GM18507 (cell line): ENCODE results near the gene KRTAP22-2.

Source experiments
- DNase-seq: peaks from one replicate; pipeline ENCODE4 v3.0.0; 2011; ENCODE audit warnings: low read depth; ENCODE audit not compliant: insufficient read length; ENCODE audit errors: extremely low spot score
- FAIRE-seq: peaks from 2 replicates; lab custom pipeline; 2011; peaks lifted over from hg19 to GRCh38; lab: Jason Lieb, UNC

The KRTAP22-2 gene

GRCh38 chr21:30590297-30590696 lies at the start of gene KRTAP22-2:
KRTAP22-2 (minus strand) TSS chr21:30590397.
- DNase-seq (no peak), FAIRE-seq (no peak)

DNA sequence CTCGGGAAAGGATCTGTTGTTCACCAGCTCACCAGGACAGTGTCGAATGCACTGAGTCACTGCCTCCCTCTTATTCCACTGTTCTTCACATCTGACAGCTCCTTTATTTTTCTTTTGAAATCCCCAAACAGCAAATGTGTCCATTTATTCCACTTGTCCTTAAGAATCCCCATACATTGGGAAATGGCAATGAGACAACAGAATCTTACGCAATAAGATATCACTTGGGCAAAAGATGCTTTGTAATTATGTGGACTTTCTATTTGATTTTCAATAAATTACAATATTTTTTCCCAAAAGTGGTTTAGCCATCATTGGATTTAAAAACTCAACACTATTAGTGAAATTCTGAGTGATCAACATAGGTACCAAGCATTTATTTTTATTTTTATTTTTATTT lies 48.5 kb upstream of the KRTAP22-2 start:
- FAIRE-seq (no peak), DNase-seq (no peak)

- no peak for FAIRE-seq
- DNase-seq: no peak
Observed at GRCh38 chr21:30634906-30635305, 44.7 kb upstream of the KRTAP22-2 start, which contains the start of gene KRTAP20-2. KRTAP20-2 (plus strand) TSS chr21:30635206; CDS start chr21:30635264, 58 bp downstream.

DNA sequence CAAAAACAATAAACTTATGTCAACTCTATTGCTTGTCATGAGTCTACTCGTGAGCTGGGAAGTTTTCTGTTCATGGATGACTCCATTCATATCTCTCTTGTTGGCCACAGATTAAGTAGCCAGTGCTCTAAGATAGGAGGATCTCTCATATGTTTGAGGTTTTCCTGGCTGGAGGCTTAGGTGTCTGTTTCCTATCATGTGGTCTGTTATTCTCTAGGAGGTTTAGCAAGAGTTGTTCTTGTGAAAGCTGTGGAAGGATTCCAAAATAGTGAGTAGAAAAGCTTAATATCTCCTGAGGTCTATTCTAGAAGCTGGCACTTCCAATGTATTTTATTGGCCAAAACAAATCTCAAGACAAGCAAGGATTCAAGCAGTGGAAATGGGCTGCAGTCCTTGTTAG lies 39.0 kb upstream of the KRTAP22-2 start:
- DNase-seq: no peak
- no peak for FAIRE-seq

- no peak for FAIRE-seq
Observed at GRCh38 chr21:30628109-30628508, 37.9 kb upstream of the KRTAP22-2 start.

DNA sequence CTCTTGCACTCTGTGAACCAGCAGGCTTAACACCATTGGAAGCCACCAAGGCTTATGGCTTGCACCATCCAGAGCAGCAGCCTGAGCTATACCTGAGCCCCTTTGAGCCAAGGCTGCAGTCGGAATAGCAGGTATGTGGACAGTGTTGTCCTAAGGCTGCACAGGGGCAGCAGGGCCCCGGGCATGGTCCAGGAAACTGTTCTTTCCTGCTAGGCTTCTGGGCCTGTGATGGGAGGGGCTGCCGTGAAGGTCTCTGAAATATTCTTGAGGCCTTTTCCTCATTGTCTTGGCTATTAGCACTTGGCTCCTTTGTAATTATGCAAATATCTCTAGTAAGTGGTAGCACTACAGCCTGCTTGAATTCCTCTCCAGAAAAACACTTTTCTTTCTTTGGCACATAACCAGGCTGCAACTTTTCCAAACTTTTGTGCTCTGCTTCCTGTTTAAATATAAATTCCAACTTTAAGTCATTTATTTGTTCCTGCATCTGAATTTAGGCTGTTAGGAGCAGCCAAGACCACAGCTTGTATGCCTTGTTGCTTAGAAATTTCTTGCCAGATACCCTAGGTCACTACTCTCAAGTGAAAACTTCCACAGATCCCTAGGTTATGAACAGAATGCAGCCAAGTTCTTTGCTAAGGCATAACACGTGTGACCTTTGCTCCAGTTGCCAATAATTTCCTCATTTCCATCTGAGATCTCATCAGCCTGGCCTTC lies 35.4 kb upstream of the KRTAP22-2 start:
- FAIRE-seq (no peak), DNase-seq (no peak)

More at GRCh38 chr21:30628109-30628508, 37.9 kb upstream of the KRTAP22-2 start:
- DNase-seq: no peak

- no peak for FAIRE-seq
- no peak for DNase-seq
Observed at GRCh38 chr21:30623362-30623761, 33.2 kb upstream of the KRTAP22-2 start.

- FAIRE-seq (no peak), DNase-seq (no peak)
Observed at GRCh38 chr21:30620522-30620921, 30.3 kb upstream of the KRTAP22-2 start, which contains the start of gene KRTAP20-4. KRTAP20-4 (plus strand) TSS chr21:30620627.

DNA sequence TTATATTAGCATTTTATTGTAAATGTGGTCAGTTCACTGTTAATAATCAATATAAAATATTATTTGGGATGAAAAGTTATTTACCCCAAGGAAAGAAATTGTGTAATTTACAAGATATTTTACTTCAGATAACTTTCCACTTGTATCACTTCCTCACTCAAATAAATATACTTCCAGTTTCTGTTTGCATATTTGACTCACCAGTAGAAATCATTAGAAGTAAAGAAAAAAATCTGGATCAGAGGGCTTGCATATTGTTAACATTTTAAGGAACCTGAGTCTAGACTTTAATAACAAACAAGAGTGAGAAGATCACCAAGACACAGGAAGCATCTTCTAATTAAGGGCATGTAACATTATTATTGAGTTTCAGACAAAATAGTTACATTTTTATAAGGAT lies 29.9 kb upstream of the KRTAP22-2 start:
- DNase-seq (no peak), FAIRE-seq (no peak)

DNA sequence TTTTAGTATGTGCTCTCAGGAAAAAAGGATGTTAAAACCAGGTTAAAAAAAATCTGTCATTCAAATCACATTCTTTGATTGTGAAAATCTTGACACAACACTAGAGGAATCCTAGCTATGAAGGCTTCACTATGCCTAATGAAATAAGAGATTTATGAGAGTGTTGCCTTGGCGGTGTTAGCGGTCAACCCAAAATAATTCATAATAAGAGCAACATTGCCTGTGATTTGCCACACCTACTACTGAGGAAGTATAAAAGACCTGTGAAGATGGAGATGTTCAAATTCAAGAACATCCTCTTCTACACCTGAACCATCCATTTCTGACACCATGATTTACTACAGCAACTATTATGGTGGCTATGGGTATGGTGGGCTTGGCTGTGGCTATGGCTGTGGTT lies 25.9 kb upstream of the KRTAP22-2 start, which contains the start of gene KRTAP20-1:
Gene KRTAP20-1, plus strand, starts transcription at position 301 of the 400 bp plus-strand sequence. Its CDS starts 30 bp downstream, at position 331.
- FAIRE-seq (no peak), DNase-seq (no peak)

DNA sequence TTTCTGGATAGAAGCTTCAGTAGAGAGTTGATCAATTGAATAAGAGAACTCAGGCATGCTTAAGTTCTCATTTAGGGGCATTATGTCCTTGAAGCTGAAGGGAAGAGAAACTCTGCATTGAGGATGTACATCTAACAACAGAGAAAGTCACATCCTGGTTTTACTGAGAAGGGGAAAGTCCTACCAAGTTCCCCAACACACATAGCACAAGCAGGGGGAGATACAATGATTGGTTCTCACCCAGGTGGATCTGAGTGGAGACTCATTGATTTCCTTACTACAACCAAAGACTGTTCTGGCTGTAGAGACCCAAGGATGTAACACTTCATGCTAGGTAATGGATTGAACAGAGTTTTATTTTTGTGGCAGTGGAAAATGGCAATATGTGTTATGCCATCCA lies 25.0 kb upstream of the KRTAP22-2 start:
- DNase-seq (no peak), FAIRE-seq (no peak)

DNA sequence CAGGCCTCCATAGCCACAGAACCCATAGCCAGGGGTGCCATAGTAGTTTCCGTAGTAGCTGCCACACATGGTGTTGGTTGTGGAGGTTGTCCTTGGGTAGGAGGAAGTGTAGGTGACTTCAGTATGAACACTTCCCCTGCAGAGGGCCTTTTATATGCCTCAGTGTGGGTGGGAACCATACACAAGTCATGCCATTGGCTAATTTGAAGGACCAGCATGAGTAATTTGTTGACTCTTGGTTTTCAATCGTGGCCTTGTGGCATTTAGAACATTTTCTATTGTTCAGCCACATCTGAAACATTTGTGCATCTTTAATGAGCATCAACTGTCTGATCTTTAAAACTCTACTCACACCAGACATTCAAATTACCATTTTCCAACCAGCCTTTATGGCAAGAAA lies 23.6 kb upstream of the KRTAP22-2 start, which contains the start of gene KRTAP6-1:
Gene KRTAP6-1, minus strand, starts transcription at position 95 of the 400 bp plus-strand sequence. Its CDS starts 26 bp downstream, at position 69.
- FAIRE-seq: no peak
- DNase-seq: no peak

DNA sequence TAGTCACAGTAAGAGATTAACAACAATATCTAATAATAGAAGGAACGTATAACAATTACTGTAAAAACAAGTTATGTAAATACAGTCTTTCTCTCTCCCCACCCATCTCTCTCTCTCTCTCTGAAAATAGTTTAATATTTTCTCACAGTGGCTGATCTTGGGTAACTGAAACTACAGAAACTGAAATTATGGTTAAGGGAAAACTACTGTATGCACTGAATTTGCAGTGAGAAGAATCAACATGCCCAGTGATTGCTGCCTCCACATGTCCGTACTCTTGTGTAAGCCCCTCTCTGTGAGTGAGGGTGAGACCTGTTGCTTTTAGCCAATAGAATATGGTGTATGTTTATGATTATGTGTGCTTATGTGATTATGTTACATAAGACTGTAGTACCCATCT lies 21.9 kb upstream of the KRTAP22-2 start:
- FAIRE-seq: no peak
- no peak for DNase-seq

DNA sequence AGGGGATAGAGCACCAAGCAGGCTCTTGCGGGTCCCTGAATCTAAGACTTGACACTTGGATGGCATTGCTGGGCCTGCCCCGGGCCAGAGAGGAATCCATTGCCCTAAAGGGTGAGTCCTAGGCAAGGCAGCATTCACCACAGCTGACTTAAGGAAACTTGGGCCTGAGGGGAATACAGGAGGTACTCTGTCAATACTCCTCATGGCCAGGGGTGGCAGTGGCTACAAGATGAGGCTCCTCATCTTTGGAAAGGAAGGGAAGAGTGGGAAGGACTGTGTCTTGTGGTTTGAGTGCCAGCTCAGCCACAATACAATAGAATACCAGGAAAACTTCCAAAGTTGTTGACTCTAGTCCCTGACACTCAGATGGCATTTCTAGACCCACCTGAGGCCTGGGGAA lies 15.8 kb upstream of the KRTAP22-2 start:
- DNase-seq: no peak
- FAIRE-seq: no peak

GRCh38 chr21:30600787-30601186 lies 10.6 kb upstream of the KRTAP22-2 start, which contains the start of gene KRTAP22-1:
KRTAP22-1 (plus strand) TSS chr21:30601087.
- FAIRE-seq: no peak
- DNase-seq: no peak

DNA sequence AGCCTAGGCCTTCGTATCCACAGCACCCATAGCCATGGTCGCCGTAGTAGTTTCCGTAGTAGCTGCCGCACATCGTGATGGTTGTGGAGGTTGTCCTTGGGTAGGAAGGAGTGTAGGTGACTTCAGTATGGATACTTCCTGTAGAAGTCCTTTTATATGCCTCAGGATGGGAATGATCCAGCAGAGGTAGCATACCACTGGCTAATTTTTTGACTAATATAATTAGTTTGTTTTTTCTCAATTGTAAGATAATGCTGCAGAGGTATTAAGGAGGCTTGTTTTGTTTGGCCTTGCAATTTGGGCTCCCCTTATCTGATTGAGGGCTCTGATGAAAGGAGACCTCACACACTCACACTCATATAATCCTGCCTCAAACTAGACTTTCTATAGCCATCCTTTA lies 8.6 kb upstream of the KRTAP22-2 start, which contains the start of gene KRTAP6-2:
Gene KRTAP6-2, minus strand, starts transcription at position 101 of the 400 bp plus-strand sequence. Its CDS starts 28 bp downstream, at position 73.
- DNase-seq: no peak
- FAIRE-seq: no peak

GRCh38 chr21:30592140-30592539 lies 1.9 kb upstream of the KRTAP22-2 start, which contains the start of gene KRTAP6-3:
KRTAP6-3 (plus strand) TSS chr21:30592440; CDS start chr21:30592446, 6 bp downstream.
- FAIRE-seq: no peak
- DNase-seq: no peak

GRCh38 chr21:30582870-30583269 lies 7.3 kb downstream of the KRTAP22-2 start:
- DNase-seq (no peak), FAIRE-seq (no peak)

- FAIRE-seq: no peak
Observed at GRCh38 chr21:30580132-30580531, 10.1 kb downstream of the KRTAP22-2 start.

DNA sequence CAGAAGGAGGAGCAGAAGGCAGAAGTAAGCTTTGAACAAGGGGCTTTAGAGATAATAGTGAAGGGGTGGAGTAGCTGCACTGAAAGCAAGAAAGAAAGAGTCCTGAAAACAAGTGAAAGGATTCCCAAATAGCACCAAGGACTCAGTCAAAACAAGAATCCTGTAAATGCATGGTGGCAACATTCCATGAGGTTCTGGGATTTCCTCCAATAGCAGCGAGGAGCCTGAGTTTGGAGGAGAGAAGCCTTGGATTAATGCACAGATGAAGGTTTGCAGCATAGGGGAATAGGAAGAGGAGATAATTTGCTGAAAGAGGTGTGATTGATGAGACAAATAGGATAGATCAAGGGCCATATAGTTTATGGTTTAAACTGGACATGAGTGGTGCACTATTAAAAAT lies 10.9 kb downstream of the KRTAP22-2 start:
- no peak for DNase-seq
- no peak for FAIRE-seq

More at GRCh38 chr21:30580132-30580531, 10.1 kb downstream of the KRTAP22-2 start:
- no peak for DNase-seq

GRCh38 chr21:30577766-30578165 lies 12.4 kb downstream of the KRTAP22-2 start:
- DNase-seq (no peak), FAIRE-seq (no peak)
